ENCODE data around the gene HAUS7.

Gene HAUS7

GRCh38 chrX:153455571-153455970 is 14.8 kb downstream of the HAUS7 start:
- H3K27ac ChIP-seq = no peak overlapping the region; the same call in 1 of the 2 replicates
- TF ChIP-seq, protein P1, sequence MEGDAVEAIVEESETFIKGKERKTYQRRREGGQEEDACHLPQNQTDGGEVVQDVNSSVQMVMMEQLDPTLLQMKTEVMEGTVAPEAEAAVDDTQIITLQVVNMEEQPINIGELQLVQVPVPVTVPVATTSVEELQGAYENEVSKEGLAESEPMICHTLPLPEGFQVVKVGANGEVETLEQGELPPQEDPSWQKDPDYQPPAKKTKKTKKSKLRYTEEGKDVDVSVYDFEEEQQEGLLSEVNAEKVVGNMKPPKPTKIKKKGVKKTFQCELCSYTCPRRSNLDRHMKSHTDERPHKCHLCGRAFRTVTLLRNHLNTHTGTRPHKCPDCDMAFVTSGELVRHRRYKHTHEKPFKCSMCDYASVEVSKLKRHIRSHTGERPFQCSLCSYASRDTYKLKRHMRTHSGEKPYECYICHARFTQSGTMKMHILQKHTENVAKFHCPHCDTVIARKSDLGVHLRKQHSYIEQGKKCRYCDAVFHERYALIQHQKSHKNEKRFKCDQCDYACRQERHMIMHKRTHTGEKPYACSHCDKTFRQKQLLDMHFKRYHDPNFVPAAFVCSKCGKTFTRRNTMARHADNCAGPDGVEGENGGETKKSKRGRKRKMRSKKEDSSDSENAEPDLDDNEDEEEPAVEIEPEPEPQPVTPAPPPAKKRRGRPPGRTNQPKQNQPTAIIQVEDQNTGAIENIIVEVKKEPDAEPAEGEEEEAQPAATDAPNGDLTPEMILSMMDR (conservative IDR thresholded peaks at IDR 0.05) = no peak

GRCh38 chrX:153454901-153455550 is 15.3 kb downstream of the HAUS7 start:
- no peak overlapping the region for H3K27ac ChIP-seq
- TF ChIP-seq, protein P1 (conservative IDR thresholded peaks at IDR 0.05) = no peak

- TF ChIP-seq, protein P1 (conservative IDR thresholded peaks at IDR 0.05) = no peak
- H3K27ac ChIP-seq = no peak overlapping the region
These were observed 19.5 kb downstream of the HAUS7 start for GRCh38 chrX:153450949-153451277.

- H3K27ac ChIP-seq = no peak overlapping the region
- TF ChIP-seq, protein P1 (conservative IDR thresholded peaks at IDR 0.05) = no peak
These were observed 20.0 kb downstream of the HAUS7 start for GRCh38 chrX:153450114-153450948.

DNA sequence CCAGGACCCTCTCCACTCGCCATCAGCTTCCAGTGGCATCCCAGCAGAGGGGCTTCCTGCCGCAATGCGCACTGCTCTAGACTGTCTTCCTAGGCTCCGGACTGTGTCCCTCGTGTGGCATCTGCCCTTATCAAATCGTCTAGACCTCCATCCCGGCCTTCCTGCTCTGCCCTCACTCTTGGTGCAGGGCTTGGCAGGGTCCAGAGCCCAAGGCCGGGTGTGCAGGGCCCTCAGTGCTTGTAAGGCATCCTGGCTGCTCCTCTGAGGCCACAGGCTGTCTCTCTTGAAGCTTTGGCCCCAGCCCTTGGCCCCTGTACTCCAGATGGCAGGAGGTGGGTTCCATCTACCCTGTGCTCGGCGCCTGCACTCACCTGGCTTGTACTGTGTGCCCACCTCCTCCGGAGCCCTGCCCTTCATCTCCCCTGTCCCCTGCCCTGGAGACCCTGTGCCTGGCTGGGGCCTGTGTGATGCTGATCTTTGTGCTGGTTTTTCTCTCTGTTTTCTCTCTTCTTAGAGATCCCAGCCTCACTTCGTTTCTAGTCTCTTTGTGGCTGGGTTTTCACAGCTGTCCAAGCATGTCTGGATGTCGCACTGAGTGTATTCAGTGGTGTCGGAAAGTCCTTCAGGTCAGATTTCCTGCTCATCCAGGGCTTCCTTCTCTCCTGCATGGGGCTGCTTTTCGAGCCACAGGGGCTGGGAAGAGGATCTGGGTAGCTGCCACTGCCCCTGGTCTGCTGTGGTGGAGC is 20.8 kb downstream of the HAUS7 start:
- TF ChIP-seq, protein P1 (conservative IDR thresholded peaks at IDR 0.05) = no peak
- H3K27ac ChIP-seq = no peak overlapping the region

GRCh38 chrX:153448556-153449367 is 21.6 kb downstream of the HAUS7 start:
- H3K27ac ChIP-seq = no peak overlapping the region
- TF ChIP-seq, protein P1 (conservative IDR thresholded peaks at IDR 0.05) = no peak
